ENCODE results near the gene UCHL5. TPM values are rescaled to one million over a fixed set of nuclear protein-coding genes. Genes with fewer than 3 reads are reported as not detected.

UCHL5 gene
- total and polyA plus RNA-seq, 2 donors (not counting 1 experiment from before 2014, with no cell fraction given): 7.8 to 31.5 TPM

GRCh38 chr1:192968323-192968722 lies 90.8 kb downstream of the UCHL5 start:
- DNase-seq: no peak
- Histone ChIP-seq H4K20me1 (ENCODE audit: control insufficient read depth, insufficient read depth, low read length, poor library complexity, severe bottlenecking) (no peaks in the 10 kb centered on the region), H3K4me1 (ENCODE audit: control insufficient read depth in 2 of 2, insufficient read depth in 2 of 2, low read length in 2 of 2) (no peaks in the 10 kb centered on the region), H3K4me2 (replicated peaks; ENCODE audit: low read depth, low read length, poor library complexity, severe bottlenecking) (no peak overlapping the region), H3K27me3 (replicated peaks in 1 of 4; ENCODE audit: control extremely low read depth in 1 of 4, control insufficient read depth in 3 of 4, insufficient read depth in 4 of 4, low read length in 3 of 4) (no peaks in the 10 kb centered on the region), H2AFZ (ENCODE audit: insufficient read depth, low read depth, low read length, poor library complexity, severe bottlenecking) (no peak overlapping the region), H3K9ac (ENCODE audit: low read length) (no peak overlapping the region), H3K79me2 (ENCODE audit: control insufficient read depth, insufficient read depth, low read length) (no peaks in the 10 kb centered on the region), H3K4me3 (ENCODE audit: control extremely low read depth in 1 of 5, extremely low read depth in 1 of 5, insufficient read depth in 1 of 5, low read depth in 2 of 5, low read length in 4 of 5) (no peak overlapping the region), H3K27ac (ENCODE audit: low read length in 2 of 2) (no peak overlapping the region), H3K36me3 (replicated peaks in 1 of 2; ENCODE audit: control extremely low read depth in 1 of 2, control insufficient read depth in 1 of 2, extremely low read depth in 1 of 2, insufficient read depth in 2 of 2, low read length in 1 of 2) (no peaks in the 10 kb centered on the region), H3K9me3 (ENCODE audit: control extremely low read depth in 1 of 3, control insufficient read depth in 2 of 3, insufficient read depth in 1 of 3, low read length in 2 of 3) (no peaks in the 10 kb centered on the region)
- peaks cover 7% of the 10 kb centered on the region for H3K4me1 Mint-ChIP-seq
- ChIA-PET POLR2A (no interaction called here), CTCF (interaction anchor here (1.3 kb wide), 1 partner anchor 9 kb away, joined by 4 read pairs; no protein-coding TSS in a partner anchor)
- H3K4me3 Mint-ChIP-seq: no peak overlapping the region
- TF ChIP-seq CTCF (IDR thresholded peaks at IDR 0.05) (no peak), EZH2 (IDR thresholded peaks at IDR 0.05; ENCODE audit: borderline replicate concordance, insufficient read depth, low read depth, low read length, poor library complexity, severe bottlenecking) (no peak)
- ATAC-seq (ENCODE audit: low read depth): no peak
- no peak overlapping the region for H3K27ac Mint-ChIP-seq
- no peaks in the 10 kb centered on the region for H3K27me3 Mint-ChIP-seq
- H3K9me3 Mint-ChIP-seq (ENCODE audit: insufficient read depth): peaks cover 2% of the 10 kb centered on the region
- intact Hi-C loops (cut with micrococcal nuclease): no loop called here

GRCh38 chr1:192967901-192968300 lies 91.3 kb downstream of the UCHL5 start:
- ATAC-seq (ENCODE audit: low read depth) (no peak), DNase-seq (no peak)
- H3K79me2 ChIP-seq (ENCODE audit: control insufficient read depth, insufficient read depth, low read length): no peaks in the 10 kb centered on the region
- no peaks in the 10 kb centered on the region for H3K36me3 ChIP-seq (replicated peaks in 1 of 2; ENCODE audit: control extremely low read depth in 1 of 2, control insufficient read depth in 1 of 2, extremely low read depth in 1 of 2, insufficient read depth in 2 of 2, low read length in 1 of 2)
- intact Hi-C loops (cut with micrococcal nuclease): no loop called here
- H4K20me1 ChIP-seq (ENCODE audit: control insufficient read depth, insufficient read depth, low read length, poor library complexity, severe bottlenecking): no peaks in the 10 kb centered on the region
- no peak overlapping the region for H2AFZ ChIP-seq (ENCODE audit: insufficient read depth, low read depth, low read length, poor library complexity, severe bottlenecking)
- no peak overlapping the region for H3K9ac ChIP-seq (ENCODE audit: low read length)
- H3K9me3 ChIP-seq (ENCODE audit: control extremely low read depth in 1 of 3, control insufficient read depth in 2 of 3, insufficient read depth in 1 of 3, low read length in 2 of 3): no peaks in the 10 kb centered on the region
- no peak overlapping the region for H3K27ac Mint-ChIP-seq
- H3K27me3 Mint-ChIP-seq: no peaks in the 10 kb centered on the region
- no peaks in the 10 kb centered on the region for H3K27me3 ChIP-seq (replicated peaks in 1 of 4; ENCODE audit: control extremely low read depth in 1 of 4, control insufficient read depth in 3 of 4, insufficient read depth in 4 of 4, low read length in 3 of 4)
- ChIA-PET POLR2A (no interaction called here), CTCF (interaction anchor here (1.3 kb wide), 1 partner anchor 9 kb away, joined by 4 read pairs; no protein-coding TSS in a partner anchor)
- no peak overlapping the region for H3K27ac ChIP-seq (ENCODE audit: low read length in 2 of 2)
- TF ChIP-seq CTCF (IDR thresholded peaks at IDR 0.05): no peak
- no peak for TF ChIP-seq EZH2 (IDR thresholded peaks at IDR 0.05; ENCODE audit: borderline replicate concordance, insufficient read depth, low read depth, low read length, poor library complexity, severe bottlenecking)
- H3K9me3 Mint-ChIP-seq (ENCODE audit: insufficient read depth): peaks cover 2% of the 10 kb centered on the region
- no peak overlapping the region for H3K4me3 Mint-ChIP-seq
- H3K4me3 ChIP-seq (ENCODE audit: control extremely low read depth in 1 of 5, extremely low read depth in 1 of 5, insufficient read depth in 1 of 5, low read depth in 2 of 5, low read length in 4 of 5): no peak overlapping the region
- H3K4me1 ChIP-seq (ENCODE audit: control insufficient read depth in 2 of 2, insufficient read depth in 2 of 2, low read length in 2 of 2): no peaks in the 10 kb centered on the region
- H3K4me2 ChIP-seq (replicated peaks; ENCODE audit: low read depth, low read length, poor library complexity, severe bottlenecking): no peak overlapping the region
- peaks cover 7% of the 10 kb centered on the region for H3K4me1 Mint-ChIP-seq
- WGBS (ENCODE audit: insufficient coverage): no CpG with 5 or more reads among the region's 1 CpG
